SK-N-MC (cell line): Measurements from ENCODE around the gene BHMT.

Source experiments
- EZH2 ChIP-seq: fragments of 200-600 bp; sonication (generic); IDR thresholded peaks from one replicate; pipeline ENCODE4 v1.6.1; 2017; ENCODE audit warnings: antibody characterized with exemption
- FOXP2 ChIP-seq: optimal IDR thresholded peaks from 2 replicates; pipeline ENCODE3; 2011; ENCODE audit warnings: mild to moderate bottlenecking, moderate library complexity; ENCODE audit not compliant: insufficient read depth; ENCODE audit errors: extremely low read length, control extremely low read depth
- POLR2AphosphoS5 ChIP-seq: IDR thresholded peaks from 2 replicates; pipeline ENCODE4 v1.6.1; 2012; ENCODE audit warnings: mild to moderate bottlenecking, low read depth, low read length, borderline replicate concordance

DNA sequence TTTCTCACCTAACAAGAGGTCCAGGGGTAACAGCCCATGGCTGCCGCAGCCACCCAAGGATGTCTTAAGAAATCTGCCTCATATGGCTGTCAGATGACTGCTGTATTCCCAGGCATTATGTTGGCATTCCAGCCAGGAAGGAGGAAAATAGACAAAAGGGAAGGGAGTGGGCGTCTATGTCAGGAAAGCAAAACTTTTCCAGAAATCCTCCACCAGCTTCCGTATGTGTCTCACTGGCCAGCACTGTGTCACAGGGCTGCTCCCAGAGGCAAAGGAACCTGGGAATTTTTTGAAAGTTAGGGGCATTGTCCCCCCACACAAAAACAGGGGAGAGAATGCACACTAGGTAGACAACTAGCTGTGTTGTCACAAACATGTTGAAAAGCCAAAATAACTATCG lies 34.8 kb upstream of the BHMT start:
- TF ChIP-seq POLR2AphosphoS5, result no peak
- no peak for TF ChIP-seq EZH2
- TF ChIP-seq FOXP2, result no peak
